HPDE6-E6E7 (cell line): ENCODE results near the gene ADAT3.

Source experiments
- DNase-seq: peaks from one replicate; pipeline ENCODE4 v3.0.0; 2011; ENCODE audit warnings: missing footprints; ENCODE audit errors: extremely low spot score

Gene ADAT3

GRCh38 chr19:1912760-1913505, 7.7 kb downstream of the ADAT3 start:
- DNase-seq: no peak

- no peak for DNase-seq
Observed at GRCh38 chr19:1913781-1914577, 8.8 kb downstream of the ADAT3 start.

DNA sequence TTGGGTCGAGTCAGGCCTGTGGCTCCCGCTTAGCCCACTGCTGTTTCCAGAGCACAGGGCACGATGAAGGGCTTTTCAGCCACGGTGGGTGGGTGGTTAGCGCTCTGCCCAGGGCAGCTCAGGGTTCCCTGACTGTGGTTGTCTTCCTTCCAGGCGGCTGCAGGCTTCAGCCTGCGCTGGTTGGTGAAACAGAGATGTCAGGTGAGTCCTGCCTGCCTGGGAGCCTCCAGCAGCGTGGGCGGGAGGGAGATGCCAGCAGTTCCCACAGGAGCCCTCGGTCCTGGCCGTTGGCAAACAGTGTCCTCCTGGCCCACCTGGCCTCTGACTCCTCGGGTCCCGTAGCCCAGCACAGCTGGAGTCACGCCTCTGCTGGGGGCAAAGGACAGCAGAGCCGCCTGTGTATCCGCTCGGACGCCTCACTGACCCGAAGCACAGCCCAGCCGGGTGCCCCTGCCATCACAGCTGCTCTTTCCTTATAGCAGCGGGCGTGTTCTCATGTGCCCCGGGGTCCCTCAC, 9.7 kb downstream of the ADAT3 start:
- no peak for DNase-seq

GRCh38 chr19:1917146-1917545, 11.9 kb downstream of the ADAT3 start:
- DNase-seq: no peak

DNA sequence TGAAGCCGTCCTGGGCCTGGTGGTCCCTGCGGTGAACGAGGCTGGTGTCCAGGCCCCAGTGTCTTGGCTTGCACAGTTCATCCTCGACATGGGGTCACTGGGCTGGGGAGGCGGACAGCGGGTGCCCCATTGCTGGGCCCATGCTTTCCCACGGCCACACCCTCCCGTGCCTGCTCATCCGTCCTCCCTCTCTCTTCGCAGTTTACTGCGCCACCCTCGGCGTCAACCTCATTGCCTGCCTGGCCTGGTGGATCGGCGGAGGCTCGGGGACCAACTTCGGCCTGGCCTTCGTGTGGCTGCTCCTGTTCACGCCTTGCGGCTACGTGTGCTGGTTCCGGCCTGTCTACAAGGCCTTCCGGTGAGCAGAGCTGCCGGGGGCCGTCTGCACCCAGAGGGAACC, 12.7 kb downstream of the ADAT3 start:
- no peak for DNase-seq

- no peak for DNase-seq
Observed at GRCh38 chr19:1918975-1919374, 13.8 kb downstream of the ADAT3 start.

GRCh38 chr19:1920644-1921043, 15.4 kb downstream of the ADAT3 start:
- no peak for DNase-seq

GRCh38 chr19:1921326-1921725, 16.1 kb downstream of the ADAT3 start:
- no peak for DNase-seq

DNA sequence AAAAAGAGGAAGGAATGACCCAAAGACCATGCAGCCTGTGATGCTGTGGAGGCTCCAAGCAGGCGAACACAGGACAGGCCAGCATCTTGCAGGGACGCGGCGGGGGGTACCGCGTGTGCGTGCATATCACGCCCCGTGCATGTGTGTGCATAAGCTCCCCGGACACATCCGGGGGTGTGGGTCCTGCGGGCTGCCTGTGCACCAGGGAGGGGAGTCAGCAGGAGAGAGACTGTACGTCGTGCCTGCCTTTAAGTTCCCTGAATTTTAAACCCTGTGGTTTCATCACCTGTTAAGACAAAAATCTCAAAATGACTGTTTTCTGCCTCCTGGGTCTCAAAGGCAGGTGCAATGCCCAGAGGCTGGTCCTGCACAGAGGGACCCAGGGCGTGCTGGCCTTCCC, 16.6 kb downstream of the ADAT3 start:
- DNase-seq: no peak

- no peak for DNase-seq
Observed at GRCh38 chr19:1922803-1923202, 17.6 kb downstream of the ADAT3 start.

DNA sequence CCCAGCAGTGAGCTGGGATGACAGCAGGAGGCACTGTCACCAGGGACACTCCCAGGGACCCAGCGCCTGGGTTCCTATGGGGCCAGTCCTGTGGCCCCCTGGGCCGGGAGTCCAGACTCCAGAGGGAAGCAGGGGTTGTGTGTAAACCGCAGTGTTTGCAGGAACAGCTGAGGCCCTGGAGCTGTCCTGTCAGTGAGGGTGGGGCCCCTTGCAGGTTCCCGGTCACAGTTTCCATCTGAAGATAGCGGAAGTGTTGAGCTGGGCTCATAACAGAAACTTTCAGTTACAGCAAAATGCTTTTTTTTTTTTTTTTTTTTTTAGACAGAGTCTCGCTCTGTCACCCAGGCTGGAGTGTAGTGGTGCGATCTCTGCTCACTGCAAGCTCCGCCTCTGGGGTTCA, 18.1 kb downstream of the ADAT3 start:
- DNase-seq: no peak

GRCh38 chr19:1924320-1924961, 19.2 kb downstream of the ADAT3 start:
- DNase-seq: no peak

- no peak for DNase-seq
Observed at GRCh38 chr19:1925544-1925943, 20.3 kb downstream of the ADAT3 start.

DNA sequence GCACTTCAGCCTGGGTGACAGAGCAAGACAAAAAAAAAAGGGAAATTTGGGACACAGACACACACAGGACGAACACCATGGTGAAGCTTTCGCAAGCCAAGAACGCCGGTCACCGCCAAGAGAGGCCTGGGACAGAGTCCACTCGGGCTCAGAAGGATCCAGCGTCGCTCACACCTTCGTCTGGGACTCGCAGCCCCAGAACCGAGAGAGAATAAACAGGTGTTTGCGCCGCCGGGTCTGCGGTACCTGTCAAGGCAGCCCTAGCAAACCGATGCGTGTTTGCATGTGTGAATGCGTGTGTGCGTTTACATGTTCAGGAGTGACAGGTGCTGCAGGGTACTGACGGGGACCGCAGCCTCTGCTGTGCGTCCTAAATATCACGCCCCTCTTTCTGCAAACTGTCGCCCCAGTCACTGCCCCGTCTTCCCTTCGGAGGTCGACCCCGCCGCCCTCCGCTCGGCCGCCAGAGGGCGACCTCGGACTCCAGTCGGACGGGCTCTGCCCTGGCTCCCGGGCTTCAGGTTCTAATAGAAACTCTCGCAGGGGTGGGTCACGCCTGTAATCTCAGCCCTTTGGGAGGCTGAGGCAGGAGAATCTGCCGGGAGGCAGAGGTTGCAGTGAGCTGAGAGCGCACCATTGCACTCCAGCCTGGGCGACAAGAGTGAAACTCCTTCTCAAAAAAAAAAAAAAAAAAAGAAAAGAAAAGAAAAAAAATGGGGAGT, 24.0 kb downstream of the ADAT3 start:
- DNase-seq: peak; percentile 84

DNA sequence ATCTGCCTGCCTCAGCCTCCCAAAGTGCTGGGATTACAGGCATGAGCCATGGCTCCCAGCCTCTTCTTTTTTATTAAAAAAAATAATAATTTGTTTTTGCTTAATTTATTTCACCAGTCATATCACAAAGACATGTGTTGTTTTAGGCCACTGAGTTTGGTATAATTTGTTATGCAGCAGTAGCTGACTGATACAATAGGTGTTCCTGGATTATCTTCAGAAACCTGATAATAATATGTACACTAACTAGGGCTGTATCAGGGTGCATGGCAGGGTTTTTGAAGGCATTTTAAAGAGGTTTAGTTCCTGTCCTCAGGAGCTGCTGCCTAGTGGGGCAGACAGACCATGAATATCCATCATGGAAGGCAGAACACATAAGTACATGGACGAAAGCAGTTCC, 26.2 kb downstream of the ADAT3 start:
- DNase-seq: no peak

DNA sequence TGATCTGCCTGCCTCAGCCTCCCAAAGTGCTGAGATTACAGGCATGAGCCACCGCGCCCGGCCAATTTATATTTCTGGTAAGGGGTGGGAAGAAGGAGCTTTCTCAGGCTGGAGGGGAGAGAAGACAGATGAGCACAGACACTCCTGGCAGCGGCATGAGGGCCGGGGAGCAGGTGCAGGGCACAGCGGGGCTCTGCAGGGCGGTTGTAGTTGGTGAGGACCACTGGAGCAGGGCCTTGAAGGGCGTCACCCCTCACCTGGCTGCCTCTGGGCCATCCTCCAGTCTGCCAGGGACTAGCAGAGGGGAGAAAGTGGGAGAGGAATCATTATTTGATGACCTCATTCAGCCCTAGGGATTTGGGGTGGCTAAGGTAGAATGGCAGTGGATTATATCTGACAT, 27.2 kb downstream of the ADAT3 start:
- no peak for DNase-seq

GRCh38 chr19:1933244-1933643, 28.0 kb downstream of the ADAT3 start:
- DNase-seq: no peak

- DNase-seq: no peak
Observed at GRCh38 chr19:1933942-1934341, 28.7 kb downstream of the ADAT3 start.

DNA sequence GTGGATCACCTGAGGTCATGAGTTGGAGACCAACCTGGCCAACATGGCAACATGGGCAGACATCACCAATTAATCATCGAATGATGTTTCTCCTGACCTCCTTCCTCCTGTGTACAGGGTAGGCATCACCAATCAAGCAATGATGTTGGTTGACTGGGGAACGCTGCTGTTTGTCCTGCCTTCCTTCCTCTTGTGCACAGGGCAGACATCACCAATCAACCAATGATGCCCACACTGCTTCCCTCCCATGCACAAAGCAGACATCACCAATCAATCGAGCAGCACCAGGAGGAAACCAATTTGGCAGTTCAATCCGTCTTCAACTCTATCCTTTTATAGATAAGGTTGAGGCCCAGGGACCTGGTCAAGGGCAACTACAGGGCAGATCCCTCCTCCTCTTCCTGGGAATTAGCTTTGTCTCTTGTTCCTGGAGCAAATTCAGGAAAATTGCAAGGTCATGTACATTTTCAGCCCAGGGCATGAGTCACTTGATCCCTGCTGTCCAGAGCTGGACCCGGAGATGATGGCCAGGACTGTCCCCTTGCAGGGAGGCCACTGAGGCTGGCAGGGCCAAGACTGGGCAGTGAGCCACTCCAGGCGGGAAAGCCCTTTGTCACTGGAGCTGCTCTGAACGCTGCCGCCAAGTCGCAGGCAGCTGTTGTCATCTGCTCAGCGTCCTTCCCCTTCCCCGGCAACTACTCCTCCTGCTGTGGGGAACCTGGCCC, 30.4 kb downstream of the ADAT3 start:
- DNase-seq: no peak

- DNase-seq: no peak
Observed at GRCh38 chr19:1936430-1936829, 31.2 kb downstream of the ADAT3 start.

DNA sequence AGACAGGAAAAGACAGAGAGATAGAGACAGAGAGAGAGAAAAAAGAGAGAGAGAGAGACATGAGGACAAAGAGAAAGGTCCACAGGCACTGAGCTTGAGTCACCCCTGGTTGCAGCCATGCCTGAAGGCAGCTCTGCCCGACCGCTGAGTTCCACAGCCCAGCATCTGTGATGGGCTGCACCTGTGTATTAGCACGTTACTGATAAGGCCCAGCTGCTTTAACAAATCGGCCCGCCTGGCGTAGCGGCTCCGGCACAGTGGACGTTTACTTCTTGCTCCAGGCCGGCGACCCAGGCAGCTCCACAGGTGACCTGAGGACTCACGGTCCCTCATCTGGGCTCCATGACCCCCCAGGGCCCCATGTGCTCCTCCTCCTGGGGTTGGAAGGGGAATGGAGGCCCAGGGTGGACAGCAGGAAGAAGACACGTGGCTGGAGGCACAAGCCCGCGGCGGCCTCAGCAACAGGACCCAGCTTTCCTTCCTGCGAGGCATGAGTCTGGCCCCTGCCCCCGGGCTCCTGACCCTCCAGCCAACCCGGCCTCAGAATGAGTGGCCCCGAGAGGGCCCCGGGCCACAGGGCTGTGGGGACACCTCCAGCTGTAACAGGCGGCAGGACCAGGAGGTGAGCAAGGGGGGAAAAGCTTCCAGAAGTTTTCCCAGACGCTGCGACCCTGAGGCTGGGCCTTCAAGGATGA, 31.9 kb downstream of the ADAT3 start:
- DNase-seq: no peak
